ENCODE data around the gene TIGD7. TPM values are rescaled to one million over a fixed set of nuclear protein-coding genes. Genes with fewer than 3 reads are reported as not detected.

TIGD7 gene
- total RNA-seq, 1 donor from 2014 or later, result 1.6 TPM

GRCh38 chr16:3289998-3290673 lies 15.1 kb downstream of the TIGD7 start:
- H3K36me3 ChIP-seq, result peaks cover 67 to 91% of the 10 kb centered on the region in 2 donors
- TF ChIP-seq CTCF (IDR thresholded peaks at IDR 0.05), result no peak
- peak overlapping the region in 1 of 2 donors; percentile 8 for H3K4me3 ChIP-seq
- no peaks in the 10 kb centered on the region for H3K27me3 ChIP-seq
- intact Hi-C loops (cut with DNase I), result no loop called here
- peaks cover under 1 to 3% of the 10 kb centered on the region in 2 donors for H3K4me1 ChIP-seq
- DNase-seq (ENCODE audit: low spot score in 2 of 2), result no peak
- H3K27ac ChIP-seq, result no peak overlapping the region
- peaks cover 87 to 90% of the 10 kb centered on the region in 2 donors for H3K9me3 ChIP-seq

GRCh38 chr16:3285131-3285530 lies 20.1 kb downstream of the TIGD7 start:
- DNase-seq (ENCODE audit: low spot score in 2 of 2), result no peak

GRCh38 chr16:3283543-3284447 lies 21.4 kb downstream of the TIGD7 start:
- Histone ChIP-seq H3K9me3 (peaks cover 25 to 26% of the 10 kb centered on the region in 2 donors), H3K36me3 (peaks cover 29 to 39% of the 10 kb centered on the region in 2 donors), H3K4me1 (peaks cover 12 to 13% of the 10 kb centered on the region in 2 donors), H3K27me3 (no peaks in the 10 kb centered on the region), H3K27ac (peak overlapping the region; percentile 95 to 100), H3K4me3 (peak overlapping the region; percentile 92 to 96)
- DNase-seq (ENCODE audit: low spot score in 2 of 2), result no peak
- intact Hi-C loops (cut with DNase I), result loop anchor here (1.0 to 5.0 kb wide), 5 partner anchors 48 to 175 kb away; partner anchors contain the start of genes NAA60, ZNF174, ZNF200 and ZNF597
- no peak for TF ChIP-seq CTCF (IDR thresholded peaks at IDR 0.05)

More at GRCh38 chr16:3285131-3285530, 20.1 kb downstream of the TIGD7 start:
- Histone ChIP-seq H3K27ac (no peak overlapping the region), H3K4me3 (peak overlapping the region; percentile 92 to 96), H3K9me3 (peaks cover 38 to 40% of the 10 kb centered on the region in 2 donors), H3K4me1 (peaks cover 12 to 13% of the 10 kb centered on the region in 2 donors), H3K27me3 (no peaks in the 10 kb centered on the region), H3K36me3 (peaks cover 43 to 52% of the 10 kb centered on the region in 2 donors)
- intact Hi-C loops (cut with DNase I), result no loop called here
- no peak for TF ChIP-seq CTCF (IDR thresholded peaks at IDR 0.05)

GRCh38 chr16:3282730-3283542 lies 22.3 kb downstream of the TIGD7 start, which contains the start of gene ZNF263:
TSS of gene ZNF263 (plus strand) at chr16:3283491. CDS start at chr16:3283819, 328 bp downstream.
- H3K27ac ChIP-seq, result peak within 1 kb of the TSS; percentile 95 to 100
- peak; percentile 87 to 98 for DNase-seq (ENCODE audit: low spot score in 2 of 2)
- peaks cover 12 to 13% of the 10 kb centered on the region in 2 donors for H3K4me1 ChIP-seq
- peaks cover 24 to 30% of the 10 kb centered on the region in 2 donors for H3K36me3 ChIP-seq
- peaks cover 18% of the 10 kb centered on the region in 2 donors for H3K9me3 ChIP-seq
- no peaks in the 10 kb centered on the region for H3K27me3 ChIP-seq
- no peak for TF ChIP-seq CTCF (IDR thresholded peaks at IDR 0.05)
- peak within 1 kb of the TSS; percentile 92 to 96 for H3K4me3 ChIP-seq
- intact Hi-C loops (cut with DNase I), result loop anchor here (1.0 to 5.0 kb wide), 7 partner anchors 19 to 175 kb away; partner anchors contain the start of genes NAA60, TIGD7, ZNF174 and ZNF200
